H1 (cell line): ENCODE data around the gene CAPN13. TPM values are rescaled to one million over a fixed set of nuclear protein-coding genes. Genes with fewer than 3 reads are reported as not detected.

ENCODE experiments used
- CTCF ChIA-PET: fragments of 300-600 bp; sonication (Branson Sonifier 250); formaldehyde crosslinking; loops from one replicate; lab custom pipeline; 2021; ENCODE audit not compliant: partially characterized antibody; lab: Charles Lee
- POLR2A ChIA-PET: fragments of 300-600 bp; sonication (Branson Sonifier 250); formaldehyde crosslinking; loops from one replicate; lab custom pipeline; 2021; ENCODE audit warnings: inconsistent platforms; ENCODE audit not compliant: partially characterized antibody; lab: Charles Lee
- DNase-seq, 2 experiments: peaks; one replicate each; pipeline versions ENCODE4 v3.0.0 to v3.0.0-alpha.2; 2010 to 2022; ENCODE audit warnings: low spot score in 2 of 2, low read depth in 1 of 2, mixed read lengths in 1 of 2
- FAIRE-seq: peaks from 2 replicates; lab custom pipeline; 2011; peaks lifted over from hg19 to GRCh38; lab: Jason Lieb, UNC
- H2AFZ ChIP-seq: 2 replicates; pipeline ENCODE4 v1.8.1; 2012; ENCODE audit warnings: low read length, inconsistent platforms
- H2AK5ac ChIP-seq: 2 replicates; pipeline ENCODE4 v1.6.1; 2013; ENCODE audit warnings: low read depth, low read length
- H2BK120ac ChIP-seq: replicated peaks from 2 replicates; pipeline ENCODE3; 2013; ENCODE audit warnings: low read depth, low read length, inconsistent platforms
- H2BK12ac ChIP-seq: 2 replicates; pipeline ENCODE4 v1.6.1; 2013; ENCODE audit warnings: low read depth, low read length
- H2BK15ac ChIP-seq: 2 replicates; pipeline ENCODE4 v1.6.1; 2013; ENCODE audit warnings: low read length
- H2BK20ac ChIP-seq: 2 replicates; pipeline ENCODE4 v1.6.1; 2013; ENCODE audit warnings: low read length
- H2BK5ac ChIP-seq: 2 replicates; pipeline ENCODE4 v1.6.1; 2013; ENCODE audit warnings: low read depth, low read length
- H3K14ac ChIP-seq: 2 replicates; pipeline ENCODE4 v1.6.1; 2013; ENCODE audit warnings: inconsistent platforms; ENCODE audit not compliant: insufficient read length
- H3K18ac ChIP-seq: 2 replicates; pipeline ENCODE4 v1.6.1; 2013; ENCODE audit warnings: low read length; ENCODE audit errors: extremely low read depth
- H3K23ac ChIP-seq: 2 replicates; pipeline ENCODE4 v1.6.1; 2013; ENCODE audit warnings: inconsistent platforms; ENCODE audit not compliant: insufficient read length
- H3K23me2 ChIP-seq: 2 replicates; pipeline ENCODE4 v1.6.1; 2013; ENCODE audit warnings: low read depth, low read length
- H3K27ac ChIP-seq: 2 replicates; pipeline ENCODE4 v1.6.1; 2011; ENCODE audit warnings: low read depth, low read length, inconsistent platforms
- H3K27me3 ChIP-seq, 4 experiments: replicated peaks in 1 of 4; 1 replicate in 1 of 4; 2 replicates in 3 of 4; pipeline versions ENCODE4 v1.6.1 to v1.8.1; 2011 to 2013; ENCODE audit warnings: low read length in 3 of 4, mild to moderate bottlenecking in 3 of 4, inconsistent platforms in 2 of 4, mixed read lengths in 2 of 4, moderate library complexity in 1 of 4; ENCODE audit not compliant: control insufficient read depth in 3 of 4, insufficient read depth in 3 of 4; ENCODE audit errors: extremely low read depth in 1 of 4
- H3K36me3 ChIP-seq, 4 experiments: 2 replicates each; pipeline versions ENCODE4 v1.6.1 to v1.8.1; 2011 to 2013; ENCODE audit warnings: mild to moderate bottlenecking in 4 of 4, low read length in 3 of 4, moderate library complexity in 2 of 4, control low read depth in 1 of 4, inconsistent platforms in 1 of 4; ENCODE audit not compliant: insufficient read depth in 4 of 4, control insufficient read depth in 2 of 4
- H3K4ac ChIP-seq: replicated peaks from 2 replicates; pipeline ENCODE3; 2013; ENCODE audit warnings: low read length, low read depth, mixed read lengths, inconsistent platforms; ENCODE audit not compliant: insufficient read length
- H3K4me1 ChIP-seq, 4 experiments: replicated peaks in 1 of 4; 1 replicate in 1 of 4; 2 replicates in 3 of 4; pipeline versions ENCODE4 v1.6.1 to v1.8.1; 2011 to 2013; ENCODE audit warnings: low read length in 3 of 4, inconsistent platforms in 2 of 4, mixed read lengths in 1 of 4; ENCODE audit not compliant: insufficient read depth in 4 of 4, control insufficient read depth in 3 of 4
- H3K4me2 ChIP-seq, 2 experiments: 2 replicates each; pipeline versions ENCODE4 v1.6.1 to v1.8.1; 2011 to 2013; ENCODE audit warnings: low read depth in 2 of 2, low read length in 2 of 2, control low read depth in 1 of 2, inconsistent platforms in 1 of 2, mild to moderate bottlenecking in 1 of 2; ENCODE audit not compliant: insufficient read depth in 1 of 2
- H3K4me3 ChIP-seq, 4 experiments: fragments of 200-600, 300-600 bp in 1 of 4; sonication (generic), shearing (Covaris generic), sonication (Bioruptor Twin) in 1 of 4; 2 replicates each; pipeline versions ENCODE4 v1.5.1 to v1.8.1; 2011 to 2016; ENCODE audit warnings: low read length in 4 of 4, low read depth in 3 of 4, control low read depth in 2 of 4, inconsistent platforms in 2 of 4, mild to moderate bottlenecking in 2 of 4, mixed read lengths in 1 of 4, moderate library complexity in 1 of 4; ENCODE audit not compliant: insufficient read depth in 2 of 4; ENCODE audit errors: extremely low read depth in 1 of 4
- H3K56ac ChIP-seq: replicated peaks from 2 replicates; pipeline ENCODE3; 2013; ENCODE audit warnings: low read depth, mild to moderate bottlenecking, mixed read lengths, low read length, inconsistent platforms; ENCODE audit not compliant: insufficient read length
- H3K79me1 ChIP-seq: 2 replicates; pipeline ENCODE4 v1.6.1; 2013; ENCODE audit warnings: low read depth, low read length, control low read depth
- H3K79me2 ChIP-seq, 2 experiments: 2 replicates each; pipeline versions ENCODE4 v1.6.1 to v1.8.1; 2012 to 2013; ENCODE audit warnings: low read length in 2 of 2, mild to moderate bottlenecking in 2 of 2, inconsistent platforms in 1 of 2; ENCODE audit not compliant: insufficient read depth in 2 of 2, control insufficient read depth in 1 of 2
- H3K9ac ChIP-seq, 4 experiments: replicated peaks in 1 of 4; 1 replicate in 1 of 4; 2 replicates in 3 of 4; pipeline versions ENCODE4 v1.6.1 to v1.8.1; 2011 to 2013; ENCODE audit warnings: low read depth in 3 of 4, low read length in 3 of 4, control low read depth in 2 of 4, mild to moderate bottlenecking in 2 of 4, moderate library complexity in 2 of 4, inconsistent platforms in 1 of 4; ENCODE audit errors: extremely low read depth in 1 of 4
- H3K9me3 ChIP-seq, 2 experiments: 2 replicates each; pipeline versions ENCODE4 v1.6.1 to v1.8.1; 2012 to 2013; ENCODE audit warnings: mild to moderate bottlenecking in 2 of 2, moderate library complexity in 2 of 2, control low read depth in 1 of 2, inconsistent platforms in 1 of 2, low read depth in 1 of 2, low read length in 1 of 2, mixed read lengths in 1 of 2; ENCODE audit not compliant: insufficient read depth in 2 of 2
- H4K20me1 ChIP-seq, 2 experiments: replicated peaks in 1 of 2; 2 replicates each; pipeline versions ENCODE3 to v1.8.1; 2011 to 2013; ENCODE audit warnings: inconsistent platforms in 2 of 2, low read length in 2 of 2, mild to moderate bottlenecking in 1 of 2; ENCODE audit not compliant: insufficient read depth in 2 of 2, control insufficient read depth in 1 of 2
- H4K5ac ChIP-seq: 2 replicates; pipeline ENCODE4 v1.6.1; 2013; ENCODE audit warnings: low read length, low read depth, mixed read lengths, inconsistent platforms; ENCODE audit not compliant: insufficient read length
- H4K8ac ChIP-seq: 2 replicates; pipeline ENCODE4 v1.8.0; 2013; ENCODE audit warnings: mild to moderate bottlenecking, moderate library complexity, low read length, inconsistent platforms; ENCODE audit not compliant: insufficient read depth; ENCODE audit errors: extremely low read depth
- H4K91ac ChIP-seq: replicated peaks from 2 replicates; pipeline ENCODE3; 2013; ENCODE audit warnings: low read length, mixed read lengths, inconsistent platforms; ENCODE audit not compliant: insufficient read length
- ATF2 ChIP-seq: IDR thresholded peaks from 2 replicates; pipeline ENCODE4 v1.6.1; 2012; ENCODE audit warnings: low read length, inconsistent platforms
- BACH1 ChIP-seq: IDR thresholded peaks from 2 replicates; pipeline ENCODE4 v1.6.1; 2012; ENCODE audit warnings: low read length, improper control_type of control experiment
- CREB1 ChIP-seq: IDR thresholded peaks from 2 replicates; pipeline ENCODE4 v1.6.1; 2012; ENCODE audit warnings: inconsistent platforms
- CTBP2 ChIP-seq: IDR thresholded peaks from 2 replicates; pipeline ENCODE4 v1.7.0; 2011; ENCODE audit warnings: borderline replicate concordance, mild to moderate bottlenecking, moderate library complexity, mixed read lengths, low read length; ENCODE audit not compliant: insufficient read depth, insufficient read length
- EZH2 ChIP-seq: fragments of 200-600 bp; sonication (generic); IDR thresholded peaks from 2 replicates; pipeline ENCODE4 v1.7.1; 2012; ENCODE audit warnings: low read depth, mild to moderate bottlenecking, moderate library complexity, low read length, inconsistent platforms; ENCODE audit not compliant: severe bottlenecking
- FOSL1 ChIP-seq: IDR thresholded peaks from 2 replicates; pipeline ENCODE4 v1.6.1; 2011; ENCODE audit warnings: mild to moderate bottlenecking, low read depth, low read length, moderate library complexity; ENCODE audit not compliant: insufficient read depth
- GABPA ChIP-seq: IDR thresholded peaks from 2 replicates; pipeline ENCODE4 v1.6.1; 2011; ENCODE audit warnings: mild to moderate bottlenecking, low read length, moderate library complexity, borderline replicate concordance; ENCODE audit not compliant: insufficient read depth
- JUN ChIP-seq: IDR thresholded peaks from 2 replicates; pipeline ENCODE4 v1.6.1; 2011; ENCODE audit warnings: low read depth, mild to moderate bottlenecking, improper control_type of control experiment, low read length
- RNF2 ChIP-seq: fragments of 200-900, 300-1000 bp; sonication (generic); IDR thresholded peaks from 2 replicates; pipeline ENCODE4 v1.7.1; 2016; ENCODE audit warnings: borderline replicate concordance, low read depth, mild to moderate bottlenecking, antibody characterized with exemption, low read length; ENCODE audit not compliant: poor library complexity, severe bottlenecking; ENCODE audit errors: missing control alignments
- SAP30 ChIP-seq: fragments of 300-600 bp; sonication (generic); IDR thresholded peaks from 2 replicates; pipeline ENCODE4 v1.7.1; 2012; ENCODE audit warnings: low read length, moderate library complexity, mild to moderate bottlenecking, inconsistent platforms; ENCODE audit not compliant: insufficient read depth, insufficient replicate concordance
- SIN3A ChIP-seq, 2 experiments: IDR thresholded peaks in 1 of 2; conservative IDR thresholded peaks in 1 of 2; 2 replicates each; pipeline ENCODE4 v1.6.1; 2011 to 2012; ENCODE audit warnings: low read length in 2 of 2, improper control_type of control experiment in 1 of 2, low read depth in 1 of 2, mild to moderate bottlenecking in 1 of 2
- TEAD4 ChIP-seq: IDR thresholded peaks from 2 replicates; pipeline ENCODE4 v1.6.1; 2012; ENCODE audit warnings: low read depth, low read length, inconsistent platforms, mixed read lengths
- WGBS, 2 experiments: shearing (Covaris generic) in 1 of 2; methylation state at CpG; one replicate each; pipeline versions ENCODE4 v1.1.6 to v1.1.7; 2013 to 2015; ENCODE audit warnings: low lambda C conversion rate in 2 of 2, mixed read lengths in 2 of 2, inconsistent platforms in 1 of 2, low coverage in 1 of 2, missing lambda C conversion rate in 1 of 2; ENCODE audit not compliant: insufficient replicate concordance in 2 of 2, insufficient coverage in 1 of 2, insufficient read length in 1 of 2; ENCODE audit errors: extremely low coverage in 1 of 2, missing lambda C conversion rate in 1 of 2; 5-methylcytosine and 5-hydroxymethylcytosine counted together
- polyA plus RNA-seq, 7 experiments: library from polyadenylated mRNA; depleted of rRNA in 3 of 7; stranded (reverse) in 5 of 7; unstranded in 2 of 7; fragments of >200 nt in 5 of 7; fragments of 200-250 nt in 2 of 7; gene quantifications; 1 replicate in 5 of 7; 2 replicates in 1 of 7; 4 replicates in 1 of 7; pipeline versions ENCODE4 v1.2.1 to v1.2.3, GENCODE V29; 2011 to 2013; ENCODE audit warnings: missing spikeins in 2 of 7, mixed read lengths in 2 of 7
- total RNA-seq: library from RNA; stranded (reverse); fragmentation: NEBNext Ultra II Directional; extraction: Animal tissue kit (Norgen Biotek cat#: 25700); gene quantifications from 2 replicates; pipeline ENCODE4 v1.2.1, GENCODE V29; 2021

CAPN13 gene
- total and polyA plus RNA-seq, 2 of the 8 experiments (the other 6 are each of a cell fraction or from before 2014, with no cell fraction given): 2.4 TPM

- CTCF ChIA-PET: interaction anchor here (0.5 to 3.3 kb wide), 3 partner anchors 17 to 440 kb away, joined by 3 to 16 read pairs (median 3); no protein-coding TSS in a partner anchor
- no peak overlapping the region for H2AK5ac ChIP-seq
- H2BK20ac ChIP-seq: no peak overlapping the region
- H3K18ac ChIP-seq: no peak overlapping the region
- no peaks in the 10 kb centered on the region; the same call in 1 of the 2 replicates for H3K23me2 ChIP-seq
- no peak overlapping the region for H2AFZ ChIP-seq
- H3K4ac ChIP-seq: no peak overlapping the region
- no peak overlapping the region for H3K14ac ChIP-seq
- H3K27me3 ChIP-seq: no peaks in the 10 kb centered on the region
- H2BK5ac ChIP-seq: no peak overlapping the region
- H3K79me1 ChIP-seq: no peaks in the 10 kb centered on the region
- no peak overlapping the region for H3K56ac ChIP-seq
- no peak overlapping the region for H3K4me3 ChIP-seq
- no peak for DNase-seq
- no peak for FAIRE-seq
- H4K5ac ChIP-seq: no peak overlapping the region
- POLR2A ChIA-PET: no interaction called here
- H3K9me3 ChIP-seq: no peaks in the 10 kb centered on the region
- no peak overlapping the region for H3K9ac ChIP-seq
- H2BK15ac ChIP-seq: no peak overlapping the region
- no peak overlapping the region for H2BK12ac ChIP-seq
- H4K91ac ChIP-seq: no peak overlapping the region
- WGBS, 2 experiments: 95% methylated on average over 5 of the region's 5 CpGs; no CpG with 5 or more reads in 1 of the 2 experiments
- no peaks in the 10 kb centered on the region for H4K20me1 ChIP-seq
- H3K79me2 ChIP-seq: no peaks in the 10 kb centered on the region
- no peak overlapping the region for H4K8ac ChIP-seq
- no peaks in the 10 kb centered on the region for H3K4me1 ChIP-seq
- H3K23ac ChIP-seq: no peak overlapping the region
- H2BK120ac ChIP-seq: no peak overlapping the region
- no peaks in the 10 kb centered on the region for H3K36me3 ChIP-seq
- H3K4me2 ChIP-seq: no peak overlapping the region
- H3K27ac ChIP-seq: no peak overlapping the region
- TF ChIP-seq GABPA (no peak), EZH2 (no peak), TEAD4 (no peak), CREB1 (no peak), FOSL1 (no peak), JUN (no peak), CTBP2 (no peak), SAP30 (no peak), SIN3A (conservative IDR thresholded peaks at IDR 0.05 in 1 of 2, IDR thresholded peaks at IDR 0.05 in 1 of 2; ENCODE audit: low read depth in 1 of 2, low read length in 2 of 2) (no peak), BACH1 (no peak), RNF2 (no peak), ATF2 (no peak)
These were observed 78.2 kb downstream of the CAPN13 start for GRCh38 chr2:30729031-30729430.
